ENCODE measurements around the gene LCE1B.

LCE1B gene
- 0 reads per million in 2 donors for total RNA-seq

- DNase-seq, result no peak
Measured at GRCh38 chr1:152811671-152812070, at the start of gene LCE1B. TSS of gene LCE1B (plus strand) at chr1:152811971. CDS start at chr1:152812447, 476 bp downstream.

GRCh38 chr1:152768847-152769533 is 42.8 kb upstream of the LCE1B start:
- DNase-seq, result no peak

GRCh38 chr1:152770411-152770810 is 41.4 kb upstream of the LCE1B start:
- DNase-seq, result no peak

GRCh38 chr1:152774875-152775274 is 36.9 kb upstream of the LCE1B start, which contains the start of gene LCE1F:
TSS of gene LCE1F (plus strand) at chr1:152775140. CDS start at chr1:152776372, 1,232 bp downstream.
- DNase-seq, result no peak

- no peak for DNase-seq
Measured at GRCh38 chr1:152776361-152776760, 35.4 kb upstream of the LCE1B start.

- DNase-seq, result no peak
Measured at GRCh38 chr1:152777510-152778137, 34.1 kb upstream of the LCE1B start.

GRCh38 chr1:152783095-152783494 is 28.7 kb upstream of the LCE1B start:
- DNase-seq, result no peak

GRCh38 chr1:152786077-152786476 is 25.7 kb upstream of the LCE1B start, which contains the start of gene LCE1E:
TSS of gene LCE1E (plus strand) at chr1:152786257. CDS start at chr1:152787300, 1,043 bp downstream.
- no peak for DNase-seq

- no peak for DNase-seq
Measured at GRCh38 chr1:152795686-152796085, 16.1 kb upstream of the LCE1B start.

- DNase-seq, result no peak
Measured at GRCh38 chr1:152796421-152796820, 15.3 kb upstream of the LCE1B start, which contains the start of gene LCE1D. TSS of gene LCE1D (plus strand) at chr1:152796721. CDS start at chr1:152797795, 1,074 bp downstream.

GRCh38 chr1:152801333-152801732 is 10.4 kb upstream of the LCE1B start:
- no peak for DNase-seq

- DNase-seq, result no peak
Measured at GRCh38 chr1:152806576-152806975, 5.2 kb upstream of the LCE1B start, which contains the start of gene LCE1C. TSS of gene LCE1C (minus strand) at chr1:152806651. CDS start at chr1:152805478, 1,173 bp downstream.

GRCh38 chr1:152811050-152811449 is 721 bp upstream of the LCE1B start:
- DNase-seq, result no peak

GRCh38 chr1:152817309-152817708 is 5.5 kb downstream of the LCE1B start:
- no peak for DNase-seq

GRCh38 chr1:152823294-152823693 is 11.5 kb downstream of the LCE1B start:
- DNase-seq, result no peak

- DNase-seq, result no peak
Measured at GRCh38 chr1:152824964-152825363, 13.2 kb downstream of the LCE1B start.

- DNase-seq, result no peak
Measured at GRCh38 chr1:152827173-152827572, 15.4 kb downstream of the LCE1B start, which contains the start of gene LCE1A. TSS of gene LCE1A (plus strand) at chr1:152827473. CDS start at chr1:152827473, 0 bp downstream.

GRCh38 chr1:152836870-152837269 is 25.1 kb downstream of the LCE1B start:
- DNase-seq, result no peak

- DNase-seq, result no peak
Measured at GRCh38 chr1:152842556-152842955, 30.8 kb downstream of the LCE1B start, which contains the start of gene LCE6A. TSS of gene LCE6A (plus strand) at chr1:152842856. CDS start at chr1:152843521, 665 bp downstream.

- DNase-seq, result no peak
Measured at GRCh38 chr1:152855661-152856060, 43.9 kb downstream of the LCE1B start.

GRCh38 chr1:152858062-152858461 is 46.3 kb downstream of the LCE1B start:
- DNase-seq, result no peak

- DNase-seq, result no peak
Measured at GRCh38 chr1:152859696-152860095, 47.9 kb downstream of the LCE1B start, which contains the start of gene LCE7A. TSS of gene LCE7A (plus strand) at chr1:152859996. CDS start at chr1:152860698, 702 bp downstream.

GRCh38 chr1:152860129-152860528 is 48.4 kb downstream of the LCE1B start:
- no peak for DNase-seq

GRCh38 chr1:152861374-152861773 is 49.6 kb downstream of the LCE1B start:
- no peak for DNase-seq
